Measurements from ENCODE around the gene SCO2. TPM values are rescaled to one million over a fixed set of nuclear protein-coding genes. Genes with fewer than 3 reads are reported as not detected.

The SCO2 gene
- total and polyA plus RNA-seq, 10 of the 15 experiments (the other 5 are each of a cell fraction or from before 2014, with no cell fraction given): 0.18 to 16.0 (median 2.4) TPM; not detected in 1

DNA sequence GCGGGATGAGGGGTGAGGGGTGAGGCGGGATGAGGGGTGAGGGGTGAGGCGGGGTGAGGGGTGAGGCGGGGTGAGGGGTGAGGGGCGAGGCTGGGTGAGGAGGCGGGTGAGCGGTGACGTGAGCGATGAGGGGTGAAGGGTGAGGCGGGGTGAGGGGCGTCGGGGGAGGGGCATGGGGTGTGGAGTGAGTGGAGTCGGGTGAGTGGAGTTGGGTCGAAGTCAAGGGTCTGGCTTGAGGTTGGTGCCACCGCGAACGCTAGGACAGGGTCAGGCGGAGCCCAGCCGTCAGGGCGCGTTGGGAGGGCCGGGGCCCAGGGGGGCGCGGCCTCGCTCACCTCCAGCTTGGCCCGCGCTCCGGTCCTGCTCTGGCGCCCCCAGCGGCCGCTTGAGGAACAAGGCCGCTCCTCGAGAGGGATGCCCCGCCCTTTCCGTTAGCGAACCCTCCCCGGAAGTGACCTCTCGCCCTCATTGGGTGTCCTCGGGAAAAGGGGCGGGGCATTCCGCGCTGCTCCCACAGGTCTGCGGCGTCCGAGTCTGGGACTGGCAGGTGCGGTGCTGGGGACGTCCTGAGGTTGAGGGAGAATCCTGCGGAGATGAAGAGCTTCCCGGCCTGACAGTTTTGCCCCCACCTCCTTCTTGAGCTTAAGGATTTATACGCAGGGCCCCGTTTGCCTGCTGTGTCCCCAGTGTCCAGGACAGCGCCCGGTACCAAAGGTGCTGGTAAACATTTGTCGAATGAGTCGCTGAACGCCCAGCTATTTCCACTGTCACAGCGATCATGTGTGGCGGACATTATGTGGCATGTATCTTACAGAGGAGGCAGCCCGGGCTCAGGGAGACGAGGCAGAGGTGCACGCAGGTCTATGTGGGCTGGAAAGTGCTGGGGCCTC is 37.4 kb upstream of the SCO2 start, which contains the start of gene SYCE3:
SYCE3 (minus strand) TSS at position 397 of the 890 bp plus-strand sequence. CDS start 6,514 bp downstream, outside the sequence.
- peak; percentile 98 for ATAC-seq
- in situ Hi-C loops (cut with MboI): no loop called here
- TF ChIP-seq IKZF1 (conservative IDR thresholded peaks at IDR 0.05) (no peak; the same call in none of the 2 replicates), RBBP5 (conservative IDR thresholded peaks at IDR 0.05) (no peak), RAD21 (IDR thresholded peaks at IDR 0.05; ENCODE audit: insufficient read depth, low read depth, low read length) (peak; percentile 70), CHD4 (IDR thresholded peaks at IDR 0.05) (no peak), TAF1 (IDR thresholded peaks at IDR 0.05; ENCODE audit: borderline replicate concordance, low read depth, low read length) (peak; percentile 52; the same call in 1 of the 2 replicates), POLR2A (IDR thresholded peaks at IDR 0.05; ENCODE audit: low read depth, low read length) (peak; percentile 66), ETV6 (conservative IDR thresholded peaks at IDR 0.05 in 1 of 2, IDR thresholded peaks at IDR 0.05 in 1 of 2; ENCODE audit: borderline replicate concordance in 1 of 2, low read depth in 1 of 2) (no peak), IRF4 (IDR thresholded peaks at IDR 0.05; ENCODE audit: low read depth, low read length) (no peak), PML (IDR thresholded peaks at IDR 0.05; ENCODE audit: low read length) (no peak), TBL1XR1 (IDR thresholded peaks at IDR 0.05; ENCODE audit: low read depth, low read length) (0 out of 2 replicates have a peak, but pooled peaks have one; percentile 6)
- TF ChIP-seq, protein P1, sequence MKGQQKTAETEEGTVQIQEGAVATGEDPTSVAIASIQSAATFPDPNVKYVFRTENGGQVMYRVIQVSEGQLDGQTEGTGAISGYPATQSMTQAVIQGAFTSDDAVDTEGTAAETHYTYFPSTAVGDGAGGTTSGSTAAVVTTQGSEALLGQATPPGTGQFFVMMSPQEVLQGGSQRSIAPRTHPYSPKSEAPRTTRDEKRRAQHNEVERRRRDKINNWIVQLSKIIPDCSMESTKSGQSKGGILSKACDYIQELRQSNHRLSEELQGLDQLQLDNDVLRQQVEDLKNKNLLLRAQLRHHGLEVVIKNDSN (IDR thresholded peaks at IDR 0.05; ENCODE audit: borderline replicate concordance, extremely low read length, insufficient read depth, low read depth, low read length): no peak
- TF ChIP-seq, protein P2, sequence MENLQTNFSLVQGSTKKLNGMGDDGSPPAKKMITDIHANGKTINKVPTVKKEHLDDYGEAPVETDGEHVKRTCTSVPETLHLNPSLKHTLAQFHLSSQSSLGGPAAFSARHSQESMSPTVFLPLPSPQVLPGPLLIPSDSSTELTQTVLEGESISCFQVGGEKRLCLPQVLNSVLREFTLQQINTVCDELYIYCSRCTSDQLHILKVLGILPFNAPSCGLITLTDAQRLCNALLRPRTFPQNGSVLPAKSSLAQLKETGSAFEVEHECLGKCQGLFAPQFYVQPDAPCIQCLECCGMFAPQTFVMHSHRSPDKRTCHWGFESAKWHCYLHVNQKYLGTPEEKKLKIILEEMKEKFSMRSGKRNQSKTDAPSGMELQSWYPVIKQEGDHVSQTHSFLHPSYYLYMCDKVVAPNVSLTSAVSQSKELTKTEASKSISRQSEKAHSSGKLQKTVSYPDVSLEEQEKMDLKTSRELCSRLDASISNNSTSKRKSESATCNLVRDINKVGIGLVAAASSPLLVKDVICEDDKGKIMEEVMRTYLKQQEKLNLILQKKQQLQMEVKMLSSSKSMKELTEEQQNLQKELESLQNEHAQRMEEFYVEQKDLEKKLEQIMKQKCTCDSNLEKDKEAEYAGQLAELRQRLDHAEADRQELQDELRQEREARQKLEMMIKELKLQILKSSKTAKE (IDR thresholded peaks at IDR 0.05; ENCODE audit: low read depth, poor library complexity, severe bottlenecking): no peak
- TF ChIP-seq, protein P3, sequence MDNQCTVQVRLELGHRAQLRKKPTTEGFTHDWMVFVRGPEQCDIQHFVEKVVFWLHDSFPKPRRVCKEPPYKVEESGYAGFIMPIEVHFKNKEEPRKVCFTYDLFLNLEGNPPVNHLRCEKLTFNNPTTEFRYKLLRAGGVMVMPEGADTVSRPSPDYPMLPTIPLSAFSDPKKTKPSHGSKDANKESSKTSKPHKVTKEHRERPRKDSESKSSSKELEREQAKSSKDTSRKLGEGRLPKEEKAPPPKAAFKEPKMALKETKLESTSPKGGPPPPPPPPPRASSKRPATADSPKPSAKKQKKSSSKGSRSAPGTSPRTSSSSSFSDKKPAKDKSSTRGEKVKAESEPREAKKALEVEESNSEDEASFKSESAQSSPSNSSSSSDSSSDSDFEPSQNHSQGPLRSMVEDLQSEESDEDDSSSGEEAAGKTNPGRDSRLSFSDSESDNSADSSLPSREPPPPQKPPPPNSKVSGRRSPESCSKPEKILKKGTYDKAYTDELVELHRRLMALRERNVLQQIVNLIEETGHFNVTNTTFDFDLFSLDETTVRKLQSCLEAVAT (IDR thresholded peaks at IDR 0.05): 0 out of 2 replicates have a peak, but pooled peaks have one; percentile 40
- TF ChIP-seq, protein P4, sequence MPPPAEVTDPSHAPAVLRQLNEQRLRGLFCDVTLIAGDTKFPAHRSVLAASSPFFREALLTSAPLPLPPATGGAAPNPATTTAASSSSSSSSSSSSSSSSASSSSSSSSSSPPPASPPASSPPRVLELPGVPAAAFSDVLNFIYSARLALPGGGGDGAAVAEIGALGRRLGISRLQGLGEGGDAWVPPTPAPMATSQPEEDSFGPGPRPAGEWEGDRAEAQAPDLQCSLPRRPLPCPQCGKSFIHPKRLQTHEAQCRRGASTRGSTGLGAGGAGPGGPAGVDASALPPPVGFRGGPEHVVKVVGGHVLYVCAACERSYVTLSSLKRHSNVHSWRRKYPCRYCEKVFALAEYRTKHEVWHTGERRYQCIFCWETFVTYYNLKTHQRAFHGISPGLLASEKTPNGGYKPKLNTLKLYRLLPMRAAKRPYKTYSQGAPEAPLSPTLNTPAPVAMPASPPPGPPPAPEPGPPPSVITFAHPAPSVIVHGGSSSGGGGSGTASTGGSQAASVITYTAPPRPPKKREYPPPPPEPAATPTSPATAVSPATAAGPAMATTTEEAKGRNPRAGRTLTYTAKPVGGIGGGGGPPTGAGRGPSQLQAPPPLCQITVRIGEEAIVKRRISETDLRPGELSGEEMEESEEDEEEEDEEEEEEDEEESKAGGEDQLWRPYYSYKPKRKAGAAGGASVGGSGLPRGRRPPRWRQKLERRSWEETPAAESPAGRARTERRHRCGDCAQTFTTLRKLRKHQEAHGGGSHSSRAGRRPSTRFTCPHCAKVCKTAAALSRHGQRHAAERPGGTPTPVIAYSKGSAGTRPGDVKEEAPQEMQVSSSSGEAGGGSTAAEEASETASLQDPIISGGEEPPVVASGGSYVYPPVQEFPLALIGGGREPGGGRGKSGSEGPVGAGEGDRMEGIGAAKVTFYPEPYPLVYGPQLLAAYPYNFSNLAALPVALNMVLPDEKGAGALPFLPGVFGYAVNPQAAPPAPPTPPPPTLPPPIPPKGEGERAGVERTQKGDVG (CRISPR knock-in tag; IDR thresholded peaks at IDR 0.05): no peak

More for the DNA sequence above, 37.4 kb upstream of the SCO2 start, which contains the start of gene SYCE3:
- H4K20me1 ChIP-seq (ENCODE audit: control insufficient read depth, insufficient read depth): no peaks in the 10 kb centered on the region
- RAD21 ChIA-PET (ENCODE audit: unreplicated experiment): interaction anchor here (0.7 to 2.9 kb wide), 8 partner anchors 14 to 92 kb away, joined by 3 to 17 read pairs (median 3); partner anchors contain the start of genes KLHDC7B and SCO2
- peak within 1 kb of the TSS; percentile 63 for H2AFZ ChIP-seq (ENCODE audit: control insufficient read depth, low read depth, low read length)
- intact Hi-C loops (cut with micrococcal nuclease; ENCODE audit: unreplicated experiment): loop anchor here (1.0 to 5.0 kb wide), 2 partner anchors 21 to 35 kb away; partner anchors contain the start of gene SCO2
- peaks cover 0 to 1% of the 10 kb centered on the region in 2 experiments; a peak in 1 of 4 replicates for H3K27me3 ChIP-seq (replicated peaks in 1 of 2; ENCODE audit: control insufficient read depth in 2 of 2, insufficient read depth in 2 of 2, low read length in 1 of 2)
- H3K9me3 ChIP-seq (replicated peaks; ENCODE audit: control insufficient read depth, insufficient read depth, low read length): no peaks in the 10 kb centered on the region
- SMC1A ChIA-PET (ENCODE audit: uncharacterized antibody, unreplicated experiment): interaction anchor here (0.7 to 2.8 kb wide), 8 partner anchors 10 to 59 kb away, joined by 3 to 14 read pairs (median 4); partner anchors contain the start of gene SCO2
- peak within 1 kb of the TSS; percentile 57 for H3K9ac ChIP-seq (ENCODE audit: control insufficient read depth, insufficient read depth, low read length)
- peak; percentile 81 for FAIRE-seq
- DNase-seq (ENCODE audit: low read depth, low spot score): peak; percentile 75
- H3K79me2 ChIP-seq (ENCODE audit: control insufficient read depth, insufficient read depth, low read length): no peaks in the 10 kb centered on the region
- H3K36me3 ChIP-seq (ENCODE audit: control insufficient read depth in 2 of 2, insufficient read depth in 2 of 2, low read length in 1 of 2): no peaks in the 10 kb centered on the region
- H3K4me1 ChIP-seq (ENCODE audit: control insufficient read depth, insufficient read depth, low read length): no peaks in the 10 kb centered on the region
- POLR2A ChIA-PET: interaction anchor here (0.6 to 4.8 kb wide), 13 partner anchors 11 to 376 kb away, joined by 3 to 21 read pairs (median 5); partner anchors contain the start of genes ARSA, KLHDC7B, LMF2 and NCAPH2
- WGBS (ENCODE audit: insufficient coverage, insufficient replicate concordance, low lambda C conversion rate, missing lambda C conversion rate): 2% methylated on average over 40 of the region's 61 CpGs
- peak within 1 kb of the TSS; percentile 94 for H3K4me3 ChIP-seq
- CTCF ChIA-PET: interaction anchor here (0.6 to 2.5 kb wide), 23 partner anchors 10 to 387 kb away, joined by 3 to 21 read pairs (median 4); partner anchors contain the start of genes CHKB, HDAC10, KLHDC7B and LMF2
- no peak within 1 kb of the TSS for H3K27ac ChIP-seq (ENCODE audit: control insufficient read depth, insufficient read depth)
- BruUV-seq (replicated peaks): TSS peak; percentile 97
- peak within 1 kb of the TSS; percentile 73 for H3K4me2 ChIP-seq (ENCODE audit: control insufficient read depth, insufficient read depth)

Measured in GM12878 (cell line).